H1 (cell line): ENCODE measurements around the gene COX6A2.

ENCODE experiments used
- BRCA1 ChIP-seq: IDR thresholded peaks from 2 replicates; pipeline ENCODE4 v1.6.1; 2012; ENCODE audit warnings: low read depth, low read length, improper control_type of control experiment
- CBX5 ChIP-seq: fragments of 300-800, 300-1000 bp; sonication (generic); IDR thresholded peaks from 2 replicates; pipeline ENCODE4 v1.7.1; 2016; ENCODE audit warnings: antibody characterized with exemption, low read length, low read depth
- EZH2 ChIP-seq: fragments of 200-600 bp; sonication (generic); IDR thresholded peaks from 2 replicates; pipeline ENCODE4 v1.7.1; 2012; ENCODE audit warnings: low read depth, mild to moderate bottlenecking, moderate library complexity, low read length, inconsistent platforms; ENCODE audit not compliant: severe bottlenecking
- JUN ChIP-seq: IDR thresholded peaks from 2 replicates; pipeline ENCODE4 v1.6.1; 2011; ENCODE audit warnings: low read depth, mild to moderate bottlenecking, improper control_type of control experiment, low read length
- POLR2AphosphoS5 ChIP-seq: IDR thresholded peaks from 2 replicates; pipeline ENCODE4 v1.6.1; 2011; ENCODE audit warnings: low read depth, low read length
- POU5F1 ChIP-seq: IDR thresholded peaks from 2 replicates; pipeline ENCODE4 v1.6.1; 2011; ENCODE audit warnings: low read depth, mild to moderate bottlenecking, low read length, moderate library complexity
- SIX5 ChIP-seq: IDR thresholded peaks from 2 replicates; pipeline ENCODE4 v1.6.1; 2011; ENCODE audit warnings: mild to moderate bottlenecking, low read depth, low read length
- TCF12 ChIP-seq: IDR thresholded peaks from 2 replicates; pipeline ENCODE4 v1.6.1; 2011; ENCODE audit warnings: low read depth, mild to moderate bottlenecking, low read length
- TF ChIP-seq, protein P1 (sequence below), 3 experiments: IDR thresholded peaks; 1 replicate in 2 of 3; 2 replicates in 1 of 3; pipeline versions ENCODE4 v1.5.1 to v1.6.1; 2011; ENCODE audit warnings: low read length in 3 of 3, mild to moderate bottlenecking in 3 of 3, inconsistent platforms in 2 of 3, low read depth in 1 of 3, moderate library complexity in 1 of 3; ENCODE audit not compliant: insufficient read depth in 1 of 3; ENCODE audit errors: control extremely low read depth in 1 of 3
- TF ChIP-seq, protein P2 (sequence below): IDR thresholded peaks from 2 replicates; pipeline ENCODE4 v1.6.1; 2012; ENCODE audit warnings: inconsistent platforms
- TF ChIP-seq, protein P3 (sequence below): IDR thresholded peaks from 2 replicates; pipeline ENCODE4 v1.6.1; 2011; ENCODE audit warnings: low read length, improper control_type of control experiment

DNA sequence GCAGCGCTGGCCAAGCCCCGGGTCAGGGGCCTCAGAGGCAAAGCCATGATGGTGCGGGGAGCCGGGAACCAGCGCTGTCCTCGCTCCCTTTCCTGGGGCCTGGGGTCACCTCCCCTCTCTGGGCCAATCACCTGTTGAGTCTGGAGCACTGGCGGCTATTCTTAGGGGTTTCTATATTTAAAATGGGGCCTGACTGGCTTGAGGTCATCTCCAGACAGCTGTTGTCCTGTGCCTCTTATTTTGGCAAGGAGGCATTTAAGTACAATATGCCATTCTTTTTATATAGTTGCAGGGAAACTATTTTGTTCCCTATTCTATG lies at the start of gene COX6A2:
- TF ChIP-seq, protein P1, sequence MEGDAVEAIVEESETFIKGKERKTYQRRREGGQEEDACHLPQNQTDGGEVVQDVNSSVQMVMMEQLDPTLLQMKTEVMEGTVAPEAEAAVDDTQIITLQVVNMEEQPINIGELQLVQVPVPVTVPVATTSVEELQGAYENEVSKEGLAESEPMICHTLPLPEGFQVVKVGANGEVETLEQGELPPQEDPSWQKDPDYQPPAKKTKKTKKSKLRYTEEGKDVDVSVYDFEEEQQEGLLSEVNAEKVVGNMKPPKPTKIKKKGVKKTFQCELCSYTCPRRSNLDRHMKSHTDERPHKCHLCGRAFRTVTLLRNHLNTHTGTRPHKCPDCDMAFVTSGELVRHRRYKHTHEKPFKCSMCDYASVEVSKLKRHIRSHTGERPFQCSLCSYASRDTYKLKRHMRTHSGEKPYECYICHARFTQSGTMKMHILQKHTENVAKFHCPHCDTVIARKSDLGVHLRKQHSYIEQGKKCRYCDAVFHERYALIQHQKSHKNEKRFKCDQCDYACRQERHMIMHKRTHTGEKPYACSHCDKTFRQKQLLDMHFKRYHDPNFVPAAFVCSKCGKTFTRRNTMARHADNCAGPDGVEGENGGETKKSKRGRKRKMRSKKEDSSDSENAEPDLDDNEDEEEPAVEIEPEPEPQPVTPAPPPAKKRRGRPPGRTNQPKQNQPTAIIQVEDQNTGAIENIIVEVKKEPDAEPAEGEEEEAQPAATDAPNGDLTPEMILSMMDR (IDR thresholded peaks at IDR 0.05; ENCODE audit: control extremely low read depth in 1 of 3, insufficient read depth in 1 of 3, low read depth in 1 of 3, low read length in 3 of 3), result no peak
- TF ChIP-seq, protein P2, sequence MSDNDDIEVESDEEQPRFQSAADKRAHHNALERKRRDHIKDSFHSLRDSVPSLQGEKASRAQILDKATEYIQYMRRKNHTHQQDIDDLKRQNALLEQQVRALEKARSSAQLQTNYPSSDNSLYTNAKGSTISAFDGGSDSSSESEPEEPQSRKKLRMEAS, result no peak
- TF ChIP-seq EZH2 (no peak), POLR2AphosphoS5 (no peak), BRCA1 (no peak), TCF12 (no peak), CBX5 (no peak), JUN (no peak), SIX5 (no peak), POU5F1 (no peak)
- TF ChIP-seq, protein P3, sequence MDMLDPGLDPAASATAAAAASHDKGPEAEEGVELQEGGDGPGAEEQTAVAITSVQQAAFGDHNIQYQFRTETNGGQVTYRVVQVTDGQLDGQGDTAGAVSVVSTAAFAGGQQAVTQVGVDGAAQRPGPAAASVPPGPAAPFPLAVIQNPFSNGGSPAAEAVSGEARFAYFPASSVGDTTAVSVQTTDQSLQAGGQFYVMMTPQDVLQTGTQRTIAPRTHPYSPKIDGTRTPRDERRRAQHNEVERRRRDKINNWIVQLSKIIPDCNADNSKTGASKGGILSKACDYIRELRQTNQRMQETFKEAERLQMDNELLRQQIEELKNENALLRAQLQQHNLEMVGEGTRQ, result no peak
